GM10266 (cell line): Measurements from ENCODE around the gene SHOC2.

Experiments
- DNase-seq: peaks from one replicate; pipeline ENCODE4 v3.0.0; 2012; ENCODE audit errors: extremely low spot score
- TF ChIP-seq, protein P1 (sequence below): IDR thresholded peaks from 2 replicates; pipeline ENCODE4 v1.5.1; 2012; ENCODE audit warnings: mild to moderate bottlenecking, low read depth; ENCODE audit not compliant: control insufficient read depth, insufficient read depth; ENCODE audit errors: missing control alignments

The SHOC2 gene

DNA sequence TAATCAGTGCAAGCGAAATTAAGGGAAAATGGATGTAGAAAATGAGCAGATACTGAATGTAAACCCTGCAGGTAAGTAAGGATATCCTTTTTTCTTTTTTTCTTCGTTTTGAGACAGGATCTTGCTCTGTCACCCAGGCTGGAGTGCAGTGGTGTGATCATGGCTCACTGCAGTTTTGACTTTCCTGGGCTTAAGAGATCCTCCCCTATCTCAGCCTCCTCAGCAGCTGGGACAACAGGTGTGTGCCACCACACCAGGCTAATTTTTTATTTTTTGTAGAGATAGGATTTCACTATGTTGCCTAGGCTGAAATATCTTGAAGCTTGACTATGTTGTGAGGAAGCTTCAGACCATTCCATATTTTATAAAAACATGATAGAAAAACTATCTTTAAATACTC lies 43.4 kb upstream of the SHOC2 start:
- TF ChIP-seq, protein P1, sequence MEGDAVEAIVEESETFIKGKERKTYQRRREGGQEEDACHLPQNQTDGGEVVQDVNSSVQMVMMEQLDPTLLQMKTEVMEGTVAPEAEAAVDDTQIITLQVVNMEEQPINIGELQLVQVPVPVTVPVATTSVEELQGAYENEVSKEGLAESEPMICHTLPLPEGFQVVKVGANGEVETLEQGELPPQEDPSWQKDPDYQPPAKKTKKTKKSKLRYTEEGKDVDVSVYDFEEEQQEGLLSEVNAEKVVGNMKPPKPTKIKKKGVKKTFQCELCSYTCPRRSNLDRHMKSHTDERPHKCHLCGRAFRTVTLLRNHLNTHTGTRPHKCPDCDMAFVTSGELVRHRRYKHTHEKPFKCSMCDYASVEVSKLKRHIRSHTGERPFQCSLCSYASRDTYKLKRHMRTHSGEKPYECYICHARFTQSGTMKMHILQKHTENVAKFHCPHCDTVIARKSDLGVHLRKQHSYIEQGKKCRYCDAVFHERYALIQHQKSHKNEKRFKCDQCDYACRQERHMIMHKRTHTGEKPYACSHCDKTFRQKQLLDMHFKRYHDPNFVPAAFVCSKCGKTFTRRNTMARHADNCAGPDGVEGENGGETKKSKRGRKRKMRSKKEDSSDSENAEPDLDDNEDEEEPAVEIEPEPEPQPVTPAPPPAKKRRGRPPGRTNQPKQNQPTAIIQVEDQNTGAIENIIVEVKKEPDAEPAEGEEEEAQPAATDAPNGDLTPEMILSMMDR = no peak
- DNase-seq = no peak

DNA sequence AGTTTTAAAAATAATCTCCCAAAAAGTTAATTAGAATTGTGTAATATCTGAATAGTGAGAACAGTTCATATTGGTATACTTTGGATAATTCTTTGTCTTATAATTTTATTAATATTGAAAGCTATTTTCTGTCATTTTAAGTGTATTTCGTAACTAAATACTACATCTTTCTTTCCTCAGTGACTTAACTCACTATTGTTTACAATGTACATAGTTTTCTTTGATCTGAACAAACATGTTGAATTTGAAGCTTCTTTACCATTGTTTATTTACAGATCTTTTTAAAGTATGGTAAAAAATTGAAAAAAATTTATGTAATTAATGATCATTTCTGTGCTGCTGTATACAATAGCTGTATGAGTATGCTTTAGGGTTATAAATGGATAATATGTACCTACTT lies 42.6 kb upstream of the SHOC2 start:
- TF ChIP-seq, protein P1 = no peak
- no peak for DNase-seq

GRCh38 chr10:110880012-110880411 lies 39.4 kb upstream of the SHOC2 start:
- TF ChIP-seq, protein P1 = no peak
- no peak for DNase-seq

DNA sequence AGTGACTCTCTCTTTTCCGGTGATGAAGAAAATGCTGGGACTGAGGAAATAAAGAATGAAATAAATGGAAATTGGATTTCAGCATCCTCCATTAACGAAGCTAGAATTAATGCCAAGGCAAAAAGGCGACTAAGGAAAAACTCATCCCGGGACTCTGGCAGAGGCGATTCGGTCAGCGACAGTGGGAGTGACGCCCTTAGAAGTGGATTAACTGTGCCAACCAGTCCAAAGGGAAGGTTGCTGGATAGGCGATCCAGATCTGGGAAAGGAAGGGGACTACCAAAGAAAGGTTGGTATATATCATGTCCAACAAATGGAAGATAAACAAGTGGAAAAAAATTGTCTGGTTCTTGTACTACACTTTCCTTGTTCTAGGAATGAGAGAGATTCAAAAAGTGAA lies 38.2 kb upstream of the SHOC2 start:
- DNase-seq = no peak
- TF ChIP-seq, protein P1 = no peak

- DNase-seq = no peak
- TF ChIP-seq, protein P1 = no peak
These were observed 37.5 kb upstream of the SHOC2 start for GRCh38 chr10:110881905-110882304.

GRCh38 chr10:110883924-110884323 lies 35.5 kb upstream of the SHOC2 start:
- DNase-seq = no peak
- TF ChIP-seq, protein P1 = no peak

DNA sequence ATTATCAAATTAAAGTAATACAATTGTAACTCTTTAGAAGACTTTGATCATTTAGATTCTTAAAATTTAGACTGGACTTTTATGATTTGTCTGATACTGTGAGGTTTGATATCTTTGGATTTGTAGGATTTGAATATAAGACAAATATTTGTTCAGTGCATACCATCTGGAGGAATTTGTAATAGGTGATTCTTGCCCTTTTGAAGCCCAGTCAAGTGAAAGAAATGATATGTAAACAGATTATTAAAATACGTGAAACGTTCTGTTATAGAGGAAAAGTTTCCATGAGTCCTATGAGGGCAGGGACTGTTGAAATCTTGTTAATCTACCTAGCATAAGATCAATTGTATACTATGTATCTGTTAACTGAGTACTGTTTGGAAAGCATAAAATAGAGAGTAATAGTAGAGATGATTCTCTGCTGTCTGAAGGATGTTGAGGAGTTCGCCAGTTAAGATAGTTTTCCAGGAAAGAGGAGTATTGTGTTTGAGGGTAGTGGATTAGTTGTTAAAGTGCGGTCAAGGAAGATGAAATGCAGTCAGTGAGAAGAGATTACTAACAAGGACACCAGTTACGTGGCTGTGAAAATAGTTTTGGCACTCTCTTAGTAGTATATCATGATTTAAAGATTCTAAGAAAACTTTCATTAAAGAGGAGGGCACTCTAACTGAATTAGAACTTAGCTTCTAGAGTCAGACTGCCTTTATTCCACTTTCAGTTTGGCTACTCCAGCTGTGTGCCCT lies 33.3 kb upstream of the SHOC2 start:
- DNase-seq = no peak
- TF ChIP-seq, protein P1 = no peak
